H9 (cell line): ENCODE results near the gene TENM4. TPM values are rescaled to one million over a fixed set of nuclear protein-coding genes. Genes with fewer than 3 reads are reported as not detected.

Source experiments
- DNase-seq: peaks from one replicate; pipeline ENCODE4 v3.0.0-alpha.2; 2017
- H2AFZ ChIP-seq: one replicate; pipeline ENCODE4 v1.6.1; 2013; ENCODE audit warnings: mild to moderate bottlenecking, low read length, control low read depth, moderate library complexity
- H2AK5ac ChIP-seq: 2 replicates; pipeline ENCODE4 v1.6.1; 2013; ENCODE audit warnings: low read length, control low read depth, mixed read lengths; ENCODE audit not compliant: insufficient read length
- H2BK120ac ChIP-seq: one replicate; pipeline ENCODE4 v1.6.1; 2013; ENCODE audit warnings: low read depth, mild to moderate bottlenecking, low read length, control low read depth, inconsistent platforms; ENCODE audit not compliant: poor library complexity, severe bottlenecking
- H2BK12ac ChIP-seq: 2 replicates; pipeline ENCODE4 v1.6.1; 2013; ENCODE audit warnings: low read length, control low read depth, mixed read lengths, low read depth; ENCODE audit not compliant: insufficient read length
- H2BK15ac ChIP-seq: 2 replicates; pipeline ENCODE4 v1.6.1; 2013; ENCODE audit warnings: low read depth, low read length, control low read depth
- H2BK20ac ChIP-seq: one replicate; pipeline ENCODE4 v1.6.1; 2013; ENCODE audit warnings: low read depth, mild to moderate bottlenecking, low read length, control low read depth, inconsistent platforms; ENCODE audit not compliant: poor library complexity, severe bottlenecking
- H2BK5ac ChIP-seq: 2 replicates; pipeline ENCODE4 v1.6.1; 2013; ENCODE audit warnings: low read length, control low read depth, mixed read lengths; ENCODE audit not compliant: insufficient read length
- H3K14ac ChIP-seq: 2 replicates; pipeline ENCODE4 v1.6.1; 2013; ENCODE audit warnings: low read length, control low read depth; ENCODE audit not compliant: insufficient read depth
- H3K18ac ChIP-seq: 2 replicates; pipeline ENCODE4 v1.6.1; 2013; ENCODE audit warnings: low read depth, mild to moderate bottlenecking, mixed read lengths, low read length, control low read depth; ENCODE audit not compliant: insufficient read length
- H3K23ac ChIP-seq: 2 replicates; pipeline ENCODE4 v1.6.1; 2013; ENCODE audit warnings: low read length, control low read depth, mixed read lengths, low read depth; ENCODE audit not compliant: insufficient read length
- H3K23me2 ChIP-seq: 2 replicates; pipeline ENCODE4 v1.6.1; 2013; ENCODE audit warnings: low read depth, mild to moderate bottlenecking, mixed read lengths, low read length, control low read depth; ENCODE audit not compliant: insufficient read length, poor library complexity, severe bottlenecking
- H3K27ac ChIP-seq: 2 replicates; pipeline ENCODE4 v1.5.1; 2013; ENCODE audit warnings: low read length, control low read depth, mixed read lengths, low read depth; ENCODE audit not compliant: insufficient read length
- H3K27me3 ChIP-seq: 2 replicates; pipeline ENCODE4 v1.6.1; 2013; ENCODE audit warnings: low read length, control low read depth, inconsistent platforms; ENCODE audit not compliant: insufficient read depth
- H3K4ac ChIP-seq: 2 replicates; pipeline ENCODE4 v1.6.1; 2013; ENCODE audit warnings: low read depth, mild to moderate bottlenecking, control low read depth, inconsistent platforms, low read length, moderate library complexity
- H3K4me1 ChIP-seq: 2 replicates; pipeline ENCODE4 v1.6.1; 2013; ENCODE audit warnings: low read length, control low read depth, inconsistent platforms; ENCODE audit not compliant: insufficient read depth
- H3K4me2 ChIP-seq: 2 replicates; pipeline ENCODE4 v1.6.1; 2013; ENCODE audit warnings: low read length, control low read depth, mixed read lengths; ENCODE audit not compliant: insufficient read length, insufficient read depth
- H3K56ac ChIP-seq: 2 replicates; pipeline ENCODE4 v1.6.1; 2013; ENCODE audit warnings: low read depth, mild to moderate bottlenecking, mixed read lengths, low read length, control low read depth; ENCODE audit not compliant: insufficient read length
- H3K79me1 ChIP-seq: 2 replicates; pipeline ENCODE4 v1.6.1; 2013; ENCODE audit warnings: low read depth, mild to moderate bottlenecking, moderate library complexity, low read length, control low read depth, inconsistent platforms; ENCODE audit not compliant: insufficient read depth, poor library complexity, severe bottlenecking
- H3K79me2 ChIP-seq: 2 replicates; pipeline ENCODE4 v1.6.1; 2013; ENCODE audit warnings: low read length, control low read depth, inconsistent platforms; ENCODE audit not compliant: insufficient read depth
- H3K9ac ChIP-seq: 2 replicates; pipeline ENCODE4 v1.6.1; 2013; ENCODE audit warnings: low read length, control low read depth, mixed read lengths; ENCODE audit not compliant: insufficient read length; ENCODE audit errors: extremely low read depth
- H3K9me3 ChIP-seq: one replicate; pipeline ENCODE4 v1.6.1; 2013; ENCODE audit warnings: low read depth, low read length, inconsistent platforms; ENCODE audit not compliant: control insufficient read depth
- H3T11ph ChIP-seq: one replicate; pipeline ENCODE4 v1.6.1; 2013; ENCODE audit warnings: mild to moderate bottlenecking, low read length, control low read depth, inconsistent platforms
- H4K20me1 ChIP-seq: one replicate; pipeline ENCODE4 v1.6.1; 2013; ENCODE audit not compliant: control insufficient read depth, insufficient read length, insufficient read depth
- H4K5ac ChIP-seq: 2 replicates; pipeline ENCODE4 v1.6.1; 2013; ENCODE audit warnings: low read depth, mild to moderate bottlenecking, mixed read lengths, low read length, control low read depth; ENCODE audit not compliant: insufficient read length
- H4K8ac ChIP-seq: replicated peaks from 2 replicates; pipeline ENCODE4 v1.6.1; 2013; ENCODE audit warnings: low read length, control low read depth, mixed read lengths, low read depth; ENCODE audit not compliant: insufficient read length
- H4K91ac ChIP-seq: 2 replicates; pipeline ENCODE4 v1.6.1; 2013; ENCODE audit warnings: low read depth, mild to moderate bottlenecking, moderate library complexity, mixed read lengths, low read length, control low read depth; ENCODE audit not compliant: insufficient read length
- H3K27ac Mint-ChIP-seq, 3 experiments: 2 replicates in 2 of 3; 3 replicates in 1 of 3; pipeline ENCODE4 v1.8.0; 2020 to 2021; ENCODE audit warnings: mixed read lengths in 3 of 3, mild to moderate bottlenecking in 1 of 3, moderate library complexity in 1 of 3
- H3K27me3 Mint-ChIP-seq: 2 replicates; pipeline ENCODE4 v1.8.0; 2021; ENCODE audit warnings: low read depth, mild to moderate bottlenecking, moderate library complexity, mixed read lengths
- H3K36me3 Mint-ChIP-seq, 3 experiments: 2 replicates in 2 of 3; 3 replicates in 1 of 3; pipeline ENCODE4 v1.8.0; 2020 to 2021; ENCODE audit warnings: low read depth in 3 of 3, mixed read lengths in 3 of 3; ENCODE audit not compliant: insufficient read depth in 1 of 3
- H3K4me1 Mint-ChIP-seq, 2 experiments: 2 replicates each; pipeline ENCODE4 v1.8.0; 2020; ENCODE audit warnings: mixed read lengths in 2 of 2
- H3K4me3 Mint-ChIP-seq, 2 experiments: 2 replicates in 1 of 2; 3 replicates in 1 of 2; pipeline ENCODE4 v1.8.0; 2020 to 2021; ENCODE audit warnings: mild to moderate bottlenecking in 2 of 2, mixed read lengths in 2 of 2, moderate library complexity in 1 of 2
- H3K9me3 Mint-ChIP-seq, 2 experiments: 2 replicates in 1 of 2; 3 replicates in 1 of 2; pipeline ENCODE4 v1.8.0; 2020; ENCODE audit warnings: mild to moderate bottlenecking in 2 of 2, mixed read lengths in 2 of 2, moderate library complexity in 1 of 2
- CTCF ChIP-seq: fragments of 200-600 bp; sonication (generic); conservative IDR thresholded peaks from 3 replicates; pipeline ENCODE4 v1.8.0; 2021; ENCODE audit warnings: antibody characterized with exemption, mild to moderate bottlenecking
- WGBS: extraction: QIAGEN DNeasy Blood & Tissue Kit; methylation state at CpG from one replicate; pipeline ENCODE4 v1.1.7; 2013; ENCODE audit warnings: missing lambda C conversion rate, low lambda C conversion rate, mixed read lengths; ENCODE audit not compliant: insufficient read length; ENCODE audit errors: extremely low coverage; 5-methylcytosine and 5-hydroxymethylcytosine counted together
- total RNA-seq: library from RNA; stranded (reverse); gene quantifications from 2 replicates; pipeline ENCODE4 v1.2.1, GENCODE V29; 2021

The TENM4 gene
- total RNA-seq, 1 experiment from 2014 or later = 4.6 TPM

- TF ChIP-seq CTCF = no peak
- Histone ChIP-seq H4K8ac (no peak overlapping the region), H3K18ac (no peak overlapping the region), H3K23me2 (no peaks in the 10 kb centered on the region), H2AFZ (no peak overlapping the region), H3T11ph (no peak overlapping the region), H3K4ac (no peak overlapping the region), H3K14ac (no peak overlapping the region), H2BK15ac (no peak overlapping the region), H3K27me3 (no peaks in the 10 kb centered on the region), H3K79me1 (no peaks in the 10 kb centered on the region), H2BK12ac (no peak overlapping the region), H3K27ac (no peak overlapping the region), H3K9ac (no peak overlapping the region), H3K9me3 (no peaks in the 10 kb centered on the region), H2BK120ac (no peak overlapping the region), H3K4me1 (no peaks in the 10 kb centered on the region), H4K91ac (no peak overlapping the region), H2BK5ac (no peak overlapping the region), H3K79me2 (no peaks in the 10 kb centered on the region), H4K20me1 (no peaks in the 10 kb centered on the region), H3K56ac (no peak overlapping the region), H3K23ac (no peak overlapping the region), H3K4me2 (no peak overlapping the region), H2BK20ac (no peak overlapping the region), H4K5ac (no peak overlapping the region), H2AK5ac (no peak overlapping the region)
- H3K27ac Mint-ChIP-seq = no peak overlapping the region; a peak in 2 of 7 replicates
- peaks cover 0 to 14% (median 5%) of the 10 kb centered on the region in 3 experiments; a peak in 4 of 7 replicates for H3K36me3 Mint-ChIP-seq
- H3K4me3 Mint-ChIP-seq = no peak overlapping the region
- H3K27me3 Mint-ChIP-seq = peaks cover 2% of the 10 kb centered on the region; the same call in 1 of the 2 replicates
- WGBS = no CpG with 5 or more reads among the region's 4 CpGs
- DNase-seq = no peak
- H3K4me1 Mint-ChIP-seq = no peaks in the 10 kb centered on the region
- peaks cover 6 to 12% of the 10 kb centered on the region in 2 experiments; a peak in 4 of 5 replicates for H3K9me3 Mint-ChIP-seq
Observed at GRCh38 chr11:79196950-79197349, 243.9 kb downstream of the TENM4 start.
